B cell (primary cell): ENCODE data around the gene COL5A1.

Source experiments
- EZH2 ChIP-seq: IDR thresholded peaks from 2 replicates; pipeline ENCODE4 v1.6.1; 2012; ENCODE audit warnings: borderline replicate concordance, low read depth, mild to moderate bottlenecking, moderate library complexity, low read length; ENCODE audit not compliant: insufficient read depth, poor library complexity, severe bottlenecking
- TF ChIP-seq, protein P1 (sequence below): fragments of 200-600 bp; IDR thresholded peaks from one replicate; pipeline ENCODE4 v1.8.0; 2022; ENCODE audit warnings: antibody characterized with exemption, mild to moderate bottlenecking

DNA sequence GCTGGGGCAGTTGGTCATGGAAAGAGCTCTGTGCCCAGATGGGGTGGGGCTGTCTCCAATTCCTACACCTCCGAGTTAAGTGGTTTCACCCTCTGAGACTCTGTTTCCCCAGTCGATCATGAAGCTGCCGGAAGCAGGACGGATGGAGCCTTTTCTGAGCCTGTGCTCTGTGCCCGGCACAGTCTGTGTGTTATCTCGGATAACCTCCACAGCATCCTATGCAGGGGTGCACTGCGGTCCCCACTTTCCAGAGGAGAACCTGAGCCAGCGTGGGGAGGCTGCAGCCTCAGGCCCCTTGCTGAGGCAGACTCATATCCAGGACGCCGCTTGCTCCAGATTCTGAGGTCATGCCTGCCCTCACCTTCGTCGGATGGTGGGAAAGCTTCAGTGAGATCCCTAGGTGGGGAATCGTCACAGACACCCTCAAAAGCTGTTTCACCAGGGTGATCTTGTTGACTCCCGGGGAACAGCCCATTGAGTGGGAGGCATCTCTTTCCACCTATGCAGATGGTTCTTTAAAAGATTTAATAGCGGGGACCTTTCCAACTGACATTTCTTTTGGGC is 6.9 kb upstream of the COL5A1 start:
- no peak for TF ChIP-seq EZH2
- TF ChIP-seq, protein P1, sequence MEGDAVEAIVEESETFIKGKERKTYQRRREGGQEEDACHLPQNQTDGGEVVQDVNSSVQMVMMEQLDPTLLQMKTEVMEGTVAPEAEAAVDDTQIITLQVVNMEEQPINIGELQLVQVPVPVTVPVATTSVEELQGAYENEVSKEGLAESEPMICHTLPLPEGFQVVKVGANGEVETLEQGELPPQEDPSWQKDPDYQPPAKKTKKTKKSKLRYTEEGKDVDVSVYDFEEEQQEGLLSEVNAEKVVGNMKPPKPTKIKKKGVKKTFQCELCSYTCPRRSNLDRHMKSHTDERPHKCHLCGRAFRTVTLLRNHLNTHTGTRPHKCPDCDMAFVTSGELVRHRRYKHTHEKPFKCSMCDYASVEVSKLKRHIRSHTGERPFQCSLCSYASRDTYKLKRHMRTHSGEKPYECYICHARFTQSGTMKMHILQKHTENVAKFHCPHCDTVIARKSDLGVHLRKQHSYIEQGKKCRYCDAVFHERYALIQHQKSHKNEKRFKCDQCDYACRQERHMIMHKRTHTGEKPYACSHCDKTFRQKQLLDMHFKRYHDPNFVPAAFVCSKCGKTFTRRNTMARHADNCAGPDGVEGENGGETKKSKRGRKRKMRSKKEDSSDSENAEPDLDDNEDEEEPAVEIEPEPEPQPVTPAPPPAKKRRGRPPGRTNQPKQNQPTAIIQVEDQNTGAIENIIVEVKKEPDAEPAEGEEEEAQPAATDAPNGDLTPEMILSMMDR: no peak
